ENCODE data around the gene RREB1.

- TF ChIP-seq POLR2AphosphoS5 (IDR thresholded peaks at IDR 0.05) (no peak), CTCF (IDR thresholded peaks at IDR 0.05) (no peak)
Measured at GRCh38 chr6:7062451-7063162, 45.2 kb upstream of the RREB1 start.

Measured in suprapubic skin (tissue), 3 donors.